Neural progenitor cell (in vitro differentiated cells): ENCODE results near the gene CPNE8. TPM values are rescaled to one million over a fixed set of nuclear protein-coding genes. Genes with fewer than 3 reads are reported as not detected.

Experiments
- DNase-seq: peaks from one replicate; pipeline ENCODE4 v3.0.0-alpha.2; 2016; ENCODE audit warnings: low spot score
- H2AFZ ChIP-seq: fragments of 200-600 bp; sonication (generic); replicated peaks from 2 replicates; pipeline ENCODE4 v1.6.1; 2016; ENCODE audit warnings: antibody characterized with exemption
- H3F3A ChIP-seq: fragments of 200-600 bp; sonication (generic); 2 replicates; pipeline ENCODE4 v1.6.1; 2016; ENCODE audit warnings: antibody characterized with exemption, low read depth
- H3K27ac ChIP-seq: fragments of 200-600 bp; sonication (generic); 2 replicates; pipeline ENCODE4 v1.5.1; 2016; ENCODE audit warnings: mild to moderate bottlenecking
- H3K27me3 ChIP-seq: fragments of 200-600 bp; sonication (generic); 2 replicates; pipeline ENCODE4 v1.6.1; 2016; ENCODE audit warnings: mild to moderate bottlenecking, moderate library complexity
- H3K36me3 ChIP-seq: fragments of 200-600 bp; sonication (generic); 2 replicates; pipeline ENCODE4 v1.5.1; 2016
- H3K4me1 ChIP-seq: fragments of 200-600 bp; sonication (generic); 2 replicates; pipeline ENCODE4 v1.6.1; 2016; ENCODE audit warnings: mixed run types
- H3K4me2 ChIP-seq: fragments of 200-600 bp; sonication (generic); 2 replicates; pipeline ENCODE4 v1.6.1; 2016
- H3K4me3 ChIP-seq: fragments of 200-600 bp; sonication (generic); 2 replicates; pipeline ENCODE4 v1.5.1; 2016
- H3K79me2 ChIP-seq: fragments of 200-600 bp; sonication (generic); 2 replicates; pipeline ENCODE4 v1.6.1; 2016; ENCODE audit warnings: low read depth
- H3K9ac ChIP-seq: fragments of 200-600 bp; sonication (generic); 2 replicates; pipeline ENCODE4 v1.6.1; 2016
- H3K9me3 ChIP-seq: fragments of 200-600 bp; sonication (generic); 2 replicates; pipeline ENCODE4 v1.5.1; 2016; ENCODE audit warnings: low read depth
- H4K20me1 ChIP-seq: fragments of 200-600 bp; sonication (generic); 2 replicates; pipeline ENCODE4 v1.6.1; 2016; ENCODE audit warnings: low read depth
- H3K27ac Mint-ChIP-seq: 3 replicates; pipeline ENCODE4 v1.8.0; 2021; ENCODE audit warnings: mixed read lengths
- H3K27me3 Mint-ChIP-seq: 2 replicates; pipeline ENCODE4 v1.8.0; 2022; ENCODE audit warnings: low read depth, mild to moderate bottlenecking, inconsistent platforms, moderate library complexity, mixed read lengths; ENCODE audit not compliant: insufficient read depth
- H3K36me3 Mint-ChIP-seq: 3 replicates; pipeline ENCODE4 v1.8.0; 2021; ENCODE audit warnings: mixed read lengths
- H3K4me1 Mint-ChIP-seq: 3 replicates; pipeline ENCODE4 v1.8.0; 2021; ENCODE audit warnings: mixed read lengths
- H3K4me3 Mint-ChIP-seq: 3 replicates; pipeline ENCODE4 v1.8.0; 2021; ENCODE audit warnings: mild to moderate bottlenecking, moderate library complexity, mixed read lengths
- H3K9me3 Mint-ChIP-seq: 3 replicates; pipeline ENCODE4 v1.8.0; 2020; ENCODE audit warnings: mixed read lengths
- EZH2 ChIP-seq: fragments of 200-600 bp; sonication (generic); IDR thresholded peaks from 2 replicates; pipeline ENCODE4 v1.6.1; 2017; ENCODE audit warnings: antibody characterized with exemption, mild to moderate bottlenecking, moderate library complexity
- EZH2phosphoT487 ChIP-seq: fragments of 200-600 bp; sonication (generic); IDR thresholded peaks from 2 replicates; pipeline ENCODE4 v1.6.1; 2017; ENCODE audit warnings: antibody characterized with exemption
- total RNA-seq: library from RNA; depleted of rRNA; stranded (reverse); fragments of >200 nt; gene quantifications from 2 replicates; pipeline ENCODE4 v1.2.3, GENCODE V29; 2015; ENCODE audit warnings: low replicate concordance
- TF ChIP-seq, protein P1 (sequence below): fragments of 200-600 bp; sonication (generic); IDR thresholded peaks from 2 replicates; pipeline ENCODE4 v1.5.1; 2017; ENCODE audit warnings: antibody characterized with exemption, mild to moderate bottlenecking

The CPNE8 gene
- total RNA-seq, 1 donor from 2014 or later: 19.5 TPM

GRCh38 chr12:38813923-38814322 lies 91.5 kb downstream of the CPNE8 start:
- H3K4me3 ChIP-seq: no peak overlapping the region
- no peaks in the 10 kb centered on the region for H3F3A ChIP-seq
- Mint-ChIP-seq H3K4me1 (peaks cover 4% of the 10 kb centered on the region), H3K27me3 (no peaks in the 10 kb centered on the region), H3K9me3 (no peaks in the 10 kb centered on the region), H3K27ac (no peak overlapping the region), H3K4me3 (no peak overlapping the region), H3K36me3 (no peaks in the 10 kb centered on the region)
- H2AFZ ChIP-seq: no peak overlapping the region
- no peaks in the 10 kb centered on the region for H3K9me3 ChIP-seq
- no peaks in the 10 kb centered on the region for H4K20me1 ChIP-seq
- TF ChIP-seq EZH2 (no peak), EZH2phosphoT487 (no peak)
- TF ChIP-seq, protein P1, sequence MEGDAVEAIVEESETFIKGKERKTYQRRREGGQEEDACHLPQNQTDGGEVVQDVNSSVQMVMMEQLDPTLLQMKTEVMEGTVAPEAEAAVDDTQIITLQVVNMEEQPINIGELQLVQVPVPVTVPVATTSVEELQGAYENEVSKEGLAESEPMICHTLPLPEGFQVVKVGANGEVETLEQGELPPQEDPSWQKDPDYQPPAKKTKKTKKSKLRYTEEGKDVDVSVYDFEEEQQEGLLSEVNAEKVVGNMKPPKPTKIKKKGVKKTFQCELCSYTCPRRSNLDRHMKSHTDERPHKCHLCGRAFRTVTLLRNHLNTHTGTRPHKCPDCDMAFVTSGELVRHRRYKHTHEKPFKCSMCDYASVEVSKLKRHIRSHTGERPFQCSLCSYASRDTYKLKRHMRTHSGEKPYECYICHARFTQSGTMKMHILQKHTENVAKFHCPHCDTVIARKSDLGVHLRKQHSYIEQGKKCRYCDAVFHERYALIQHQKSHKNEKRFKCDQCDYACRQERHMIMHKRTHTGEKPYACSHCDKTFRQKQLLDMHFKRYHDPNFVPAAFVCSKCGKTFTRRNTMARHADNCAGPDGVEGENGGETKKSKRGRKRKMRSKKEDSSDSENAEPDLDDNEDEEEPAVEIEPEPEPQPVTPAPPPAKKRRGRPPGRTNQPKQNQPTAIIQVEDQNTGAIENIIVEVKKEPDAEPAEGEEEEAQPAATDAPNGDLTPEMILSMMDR: no peak
- no peak for DNase-seq
- peaks cover 15% of the 10 kb centered on the region for H3K4me1 ChIP-seq
- H3K79me2 ChIP-seq: no peaks in the 10 kb centered on the region
- H3K27ac ChIP-seq: no peak overlapping the region
- no peaks in the 10 kb centered on the region for H3K36me3 ChIP-seq
- no peak overlapping the region for H3K9ac ChIP-seq
- no peak overlapping the region for H3K4me2 ChIP-seq
- no peaks in the 10 kb centered on the region for H3K27me3 ChIP-seq

DNA sequence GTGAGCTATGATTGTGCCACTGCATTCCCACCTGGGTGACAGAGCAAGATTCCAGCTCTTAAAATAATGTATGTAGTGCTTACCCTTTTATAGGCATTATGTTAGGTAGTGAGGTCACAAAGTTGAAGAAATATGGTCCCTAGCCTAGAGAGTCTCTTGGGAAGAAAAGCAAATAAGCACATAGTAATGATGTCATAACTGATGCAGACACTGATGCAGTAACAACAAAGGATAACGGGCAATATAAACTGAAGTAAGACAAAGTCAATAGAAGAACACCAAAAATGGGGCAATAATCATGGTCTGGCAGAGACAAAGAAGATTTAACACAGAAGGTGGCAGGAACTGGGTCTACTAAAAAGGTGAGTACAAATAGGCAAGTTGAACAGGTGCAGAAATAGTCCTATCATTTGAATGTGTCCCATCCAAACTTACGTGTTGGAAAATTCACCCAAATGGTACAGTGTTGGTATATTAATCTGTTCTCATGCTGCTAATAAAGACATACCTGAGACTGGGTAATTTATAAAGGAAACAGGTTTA lies 93.5 kb downstream of the CPNE8 start:
- no peak overlapping the region for H3K4me3 Mint-ChIP-seq
- no peak overlapping the region for H3K4me2 ChIP-seq
- no peaks in the 10 kb centered on the region for H3K36me3 Mint-ChIP-seq
- DNase-seq: no peak
- no peaks in the 10 kb centered on the region for H3K27me3 Mint-ChIP-seq
- no peaks in the 10 kb centered on the region for H3K27me3 ChIP-seq
- H3K27ac ChIP-seq: no peak overlapping the region
- H3K27ac Mint-ChIP-seq: no peak overlapping the region
- H3F3A ChIP-seq: no peaks in the 10 kb centered on the region
- H3K79me2 ChIP-seq: no peaks in the 10 kb centered on the region
- no peaks in the 10 kb centered on the region for H4K20me1 ChIP-seq
- TF ChIP-seq, protein P1: no peak
- TF ChIP-seq EZH2phosphoT487 (no peak), EZH2 (no peak)
- H3K4me3 ChIP-seq: no peak overlapping the region
- no peaks in the 10 kb centered on the region for H3K9me3 ChIP-seq
- no peak overlapping the region for H2AFZ ChIP-seq
- no peak overlapping the region for H3K9ac ChIP-seq
- no peaks in the 10 kb centered on the region for H3K36me3 ChIP-seq
- H3K4me1 ChIP-seq: peaks cover 11% of the 10 kb centered on the region
- H3K9me3 Mint-ChIP-seq: no peaks in the 10 kb centered on the region
- H3K4me1 Mint-ChIP-seq: peaks cover 4% of the 10 kb centered on the region

GRCh38 chr12:38809832-38810231 lies 95.6 kb downstream of the CPNE8 start:
- Mint-ChIP-seq H3K36me3 (no peaks in the 10 kb centered on the region), H3K9me3 (no peaks in the 10 kb centered on the region), H3K27me3 (no peaks in the 10 kb centered on the region), H3K4me1 (no peaks in the 10 kb centered on the region), H3K4me3 (no peak overlapping the region), H3K27ac (no peak overlapping the region)
- Histone ChIP-seq H3K4me1 (no peaks in the 10 kb centered on the region), H3K9ac (no peak overlapping the region), H3K27ac (no peak overlapping the region), H2AFZ (no peak overlapping the region), H3K9me3 (no peaks in the 10 kb centered on the region), H3K36me3 (no peaks in the 10 kb centered on the region), H3K27me3 (no peaks in the 10 kb centered on the region), H4K20me1 (no peaks in the 10 kb centered on the region), H3F3A (no peaks in the 10 kb centered on the region), H3K4me2 (no peak overlapping the region), H3K79me2 (no peaks in the 10 kb centered on the region), H3K4me3 (no peak overlapping the region)
- TF ChIP-seq, protein P1: no peak
- TF ChIP-seq EZH2phosphoT487: no peak
- no peak for TF ChIP-seq EZH2
- DNase-seq: no peak
